GM12878 (cell line): ENCODE data around the gene WFDC11. TPM values are rescaled to one million over a fixed set of nuclear protein-coding genes. Genes with fewer than 3 reads are reported as not detected.

ENCODE experiments used
- ATAC-seq: fragments of 200-7000 bp; cut with Tn5 transposase; 3 replicates; pipeline ENCODE4 v1.9.1; 2020; ENCODE audit warnings: mild to moderate bottlenecking, moderate library complexity
- BruUV-seq: library from RNA; stranded (reverse); fragments of 400-500 nt; replicated peaks from 2 replicates; lab custom pipeline; 2021; lab: Mats Ljungman, UMichigan
- CTCF ChIA-PET: fragments of 300-600 bp; sonication (Branson Sonifier 250); formaldehyde crosslinking; extraction: SDS; loops from one replicate; lab custom pipeline; 2021; ENCODE audit warnings: inconsistent platforms; lab: Yijun Ruan, JAX
- POLR2A ChIA-PET: fragments of 350-600 bp; formaldehyde crosslinking; extraction: SDS; loops from one replicate; lab custom pipeline; 2021; ENCODE audit warnings: inconsistent platforms; lab: Charles Lee
- RAD21 ChIA-PET: fragments of 300-600 bp; sonication (Branson Sonifier 250); formaldehyde crosslinking; loops from one replicate; lab custom pipeline; 2023; ENCODE audit warnings: antibody characterized with exemption; ENCODE audit not compliant: unreplicated experiment; lab: Charles Lee
- SMC1A ChIA-PET: fragments of 300-600 bp; sonication (Branson Sonifier 250); formaldehyde crosslinking; loops from one replicate; lab custom pipeline; 2023; ENCODE audit not compliant: unreplicated experiment, uncharacterized antibody; lab: Charles Lee
- DNase-seq: peaks from one replicate; pipeline ENCODE4 v3.0.0-alpha.2; 2011; ENCODE audit warnings: low read depth, low spot score
- FAIRE-seq: peaks from 3 replicates; lab custom pipeline; 2011; peaks lifted over from hg19 to GRCh38; lab: Jason Lieb, UNC
- H2AFZ ChIP-seq: 2 replicates; pipeline ENCODE4 v1.6.0; 2011; ENCODE audit warnings: low read depth, low read length, control low read depth; ENCODE audit not compliant: control insufficient read depth
- H3K27ac ChIP-seq: 2 replicates; pipeline ENCODE4 v1.5.1; 2011; ENCODE audit warnings: control low read depth; ENCODE audit not compliant: control insufficient read depth, insufficient read depth
- H3K27me3 ChIP-seq, 2 experiments: replicated peaks in 1 of 2; 2 replicates each; pipeline versions ENCODE4 v1.6.0 to v1.6.1; 2011; ENCODE audit warnings: low read length in 1 of 2; ENCODE audit not compliant: control insufficient read depth in 2 of 2, insufficient read depth in 2 of 2
- H3K36me3 ChIP-seq, 2 experiments: 2 replicates each; pipeline ENCODE4 v1.5.1; 2011; ENCODE audit warnings: low read length in 1 of 2; ENCODE audit not compliant: control insufficient read depth in 2 of 2, insufficient read depth in 2 of 2
- H3K4me1 ChIP-seq: 2 replicates; pipeline ENCODE4 v1.6.1; 2011; ENCODE audit warnings: mild to moderate bottlenecking, low read length, moderate library complexity, mixed read lengths; ENCODE audit not compliant: control insufficient read depth, insufficient read depth
- H3K4me2 ChIP-seq: 2 replicates; pipeline ENCODE4 v1.6.0; 2011; ENCODE audit warnings: control low read depth; ENCODE audit not compliant: control insufficient read depth, insufficient read depth
- H3K4me3 ChIP-seq: fragments of 200-600 bp; sonication (generic); 2 replicates; pipeline ENCODE4 v1.5.1; 2016
- H3K79me2 ChIP-seq: 2 replicates; pipeline ENCODE4 v1.6.0; 2011; ENCODE audit warnings: low read length; ENCODE audit not compliant: control insufficient read depth, insufficient read depth
- H3K9ac ChIP-seq: 2 replicates; pipeline ENCODE4 v1.8.0; 2011; ENCODE audit warnings: low read length, control low read depth, mixed read lengths; ENCODE audit not compliant: control insufficient read depth, insufficient read depth
- H3K9me3 ChIP-seq: replicated peaks from 3 replicates; pipeline ENCODE4 v1.5.1; 2011; ENCODE audit warnings: mild to moderate bottlenecking, low read length; ENCODE audit not compliant: control insufficient read depth, insufficient read depth
- H4K20me1 ChIP-seq: 2 replicates; pipeline ENCODE4 v1.6.0; 2011; ENCODE audit not compliant: control insufficient read depth, insufficient read depth
- BCL3 ChIP-seq: IDR thresholded peaks from 2 replicates; pipeline ENCODE4 v1.6.1; 2011; ENCODE audit warnings: borderline replicate concordance, low read depth, mild to moderate bottlenecking, moderate library complexity, low read length; ENCODE audit not compliant: insufficient read depth, poor library complexity, severe bottlenecking
- CBX3 ChIP-seq: fragments of 200-600 bp; sonication (generic); IDR thresholded peaks from 2 replicates; pipeline ENCODE4 v1.6.1; 2016; ENCODE audit warnings: low read depth, borderline replicate concordance
- DPF2 ChIP-seq: fragments of 450-650 bp; IDR thresholded peaks from 2 replicates; pipeline ENCODE4 v1.6.1; 2017; ENCODE audit warnings: mild to moderate bottlenecking
- IKZF1 ChIP-seq: fragments of 450-650 bp; conservative IDR thresholded peaks from 2 replicates; pipeline ENCODE4 v1.6.1; 2017; ENCODE audit warnings: antibody characterized with exemption, mild to moderate bottlenecking
- JUND ChIP-seq: IDR thresholded peaks from 2 replicates; pipeline ENCODE4 v1.6.1; 2012; ENCODE audit warnings: low read depth, mild to moderate bottlenecking, low read length, improper control_type of control experiment, moderate library complexity
- MYC ChIP-seq: IDR thresholded peaks from 2 replicates; pipeline ENCODE4 v1.6.1; 2011; ENCODE audit warnings: mild to moderate bottlenecking, low read length, moderate library complexity, inconsistent platforms; ENCODE audit not compliant: insufficient read depth, insufficient replicate concordance, insufficient read length, severe bottlenecking
- NFYB ChIP-seq: IDR thresholded peaks from 2 replicates; pipeline ENCODE4 v1.6.1; 2011; ENCODE audit warnings: low read depth, mild to moderate bottlenecking, low read length, improper control_type of control experiment, moderate library complexity; ENCODE audit not compliant: insufficient read depth
- NKRF ChIP-seq: fragments of 450-650 bp; conservative IDR thresholded peaks from 2 replicates; pipeline ENCODE4 v1.6.1; 2017; ENCODE audit warnings: mild to moderate bottlenecking, moderate library complexity
- RELB ChIP-seq: fragments of 450-650 bp; IDR thresholded peaks from 2 replicates; pipeline ENCODE4 v1.6.1; 2017; ENCODE audit warnings: low read depth, mild to moderate bottlenecking, moderate library complexity
- REST ChIP-seq: IDR thresholded peaks from 2 replicates; pipeline ENCODE4 v1.6.1; 2012; ENCODE audit warnings: mild to moderate bottlenecking, low read depth, low read length
- SREBF1 ChIP-seq: IDR thresholded peaks from 2 replicates; pipeline ENCODE4 v1.6.1; 2012; ENCODE audit warnings: mild to moderate bottlenecking, low read length
- SRF ChIP-seq, 2 experiments: IDR thresholded peaks; 2 replicates each; pipeline ENCODE4 v1.6.1; 2011; ENCODE audit warnings: low read depth in 2 of 2, low read length in 2 of 2, mild to moderate bottlenecking in 1 of 2, moderate library complexity in 1 of 2
- STAT3 ChIP-seq: IDR thresholded peaks from 2 replicates; pipeline ENCODE4 v1.6.1; 2011; ENCODE audit warnings: low read depth, low read length, improper control_type of control experiment
- SUZ12 ChIP-seq: fragments of 200-600 bp; sonication (generic); IDR thresholded peaks from one replicate; pipeline ENCODE4 v1.6.1; 2018; ENCODE audit warnings: antibody characterized with exemption, mild to moderate bottlenecking; ENCODE audit not compliant: unreplicated experiment
- ZSCAN29 ChIP-seq: fragments of 450-650 bp; IDR thresholded peaks from 2 replicates; pipeline ENCODE4 v1.6.1; 2017; ENCODE audit warnings: mild to moderate bottlenecking, moderate library complexity
- WGBS: methylation state at CpG from one replicate; pipeline ENCODE4 v1.1.6; 2016; ENCODE audit warnings: low lambda C conversion rate; ENCODE audit not compliant: insufficient replicate concordance, insufficient coverage; ENCODE audit errors: missing lambda C conversion rate; 5-methylcytosine and 5-hydroxymethylcytosine counted together
- in situ Hi-C: fragments of 300-500 bp; cut with MboI; formaldehyde crosslinking; loops from 9 replicates; pipeline ENCODE4 v1.14.3; 2018; ENCODE audit warnings: mixed read lengths
- intact Hi-C: fragments of 100-400 bp; cut with micrococcal nuclease; formaldehyde crosslinking; loops from one replicate; pipeline ENCODE4 v1.14.2; 2022; ENCODE audit not compliant: unreplicated experiment
- polyA plus RNA-seq, 11 experiments: library from polyadenylated mRNA; depleted of rRNA in 4 of 11; unstranded in 6 of 11; stranded (reverse) in 5 of 11; fragments of >200 nt; fragmentation: Nextera tagmentation in 4 of 11; fragmentation: Illumina TruSeq in 1 of 11; extraction: Ambion mirVana in 4 of 11; extraction: Trizol in 1 of 11; gene quantifications; 1 replicate in 1 of 11; 2 replicates in 10 of 11; pipeline versions ENCODE4 v1.2.1 to v1.2.3, GENCODE V29; 2011 to 2016; ENCODE audit warnings: inconsistent platforms in 2 of 11, missing spikeins in 2 of 11, low read depth in 1 of 11
- total RNA-seq, 4 experiments: library from RNA; depleted of rRNA in 3 of 4; stranded (reverse); fragments of >200 nt in 3 of 4; fragmentation: Illumina TruSeq in 1 of 4; extraction: Trizol in 1 of 4; gene quantifications; 2 replicates each; pipeline versions ENCODE4 v1.2.1 to v1.2.3, GENCODE V29; 2013 to 2021

Gene WFDC11
- total and polyA plus RNA-seq, 10 of the 15 experiments (the other 5 are each of a cell fraction or from before 2014, with no cell fraction given): not detected

GRCh38 chr20:45649312-45649863, 20.7 kb downstream of the WFDC11 start:
- CTCF ChIA-PET: no interaction called here
- no peak overlapping the region for H3K4me2 ChIP-seq
- intact Hi-C loops: no loop called here
- no peak for TF ChIP-seq RELB
- TF ChIP-seq NKRF: no peak
- TF ChIP-seq MYC: no peak
- TF ChIP-seq NFYB: no peak
- TF ChIP-seq SRF (IDR thresholded peaks at IDR 0.05; ENCODE audit: low read depth in 2 of 2, low read length in 2 of 2): no peak
- no peak for TF ChIP-seq CBX3
- no peak for TF ChIP-seq DPF2
- TF ChIP-seq REST: no peak
- TF ChIP-seq IKZF1: no peak
- no peak for TF ChIP-seq SREBF1
- no peak for TF ChIP-seq STAT3
- no peak for TF ChIP-seq SUZ12
- TF ChIP-seq ZSCAN29: no peak
- no peak for TF ChIP-seq BCL3
- no peak for TF ChIP-seq JUND

More at GRCh38 chr20:45649312-45649863, 20.7 kb downstream of the WFDC11 start:
- no peaks in the 10 kb centered on the region for H3K9me3 ChIP-seq
- BruUV-seq: no TSS peak
- no peak overlapping the region for H3K9ac ChIP-seq
- ChIA-PET SMC1A (no interaction called here), RAD21 (interaction anchor here (0.6 kb wide), 1 partner anchor 121 kb away, joined by 3 read pairs; no protein-coding TSS in a partner anchor), POLR2A (no interaction called here)
- H3K27me3 ChIP-seq: no peaks in the 10 kb centered on the region
- WGBS: 51% methylated on average over 6 of the region's 6 CpGs
- no peak overlapping the region for H2AFZ ChIP-seq
- no peaks in the 10 kb centered on the region for H3K4me1 ChIP-seq
- no peaks in the 10 kb centered on the region for H4K20me1 ChIP-seq
- no peak overlapping the region for H3K27ac ChIP-seq
- no peak for DNase-seq
- ATAC-seq: no peak
- FAIRE-seq: no peak
- in situ Hi-C loops: no loop called here
- no peaks in the 10 kb centered on the region for H3K79me2 ChIP-seq
- no peak overlapping the region for H3K4me3 ChIP-seq
- H3K36me3 ChIP-seq: no peaks in the 10 kb centered on the region
